Lower leg skin (tissue), 3 donors: ENCODE measurements around the gene PRR13.

Experiments used
- CTCF ChIP-seq, 3 donors: fragments of 450-650 bp; IDR thresholded peaks; one replicate each; pipeline ENCODE4 v1.5.1; 2016; ENCODE audit warnings: antibody characterized with exemption in 3 of 3, mild to moderate bottlenecking in 3 of 3, moderate library complexity in 2 of 3
- POLR2A ChIP-seq, 2 donors: fragments of 450-650 bp; IDR thresholded peaks; one replicate each; pipeline ENCODE4 v1.6.1; 2016 to 2017; ENCODE audit warnings: antibody characterized with exemption in 2 of 2, mild to moderate bottlenecking in 1 of 2, moderate library complexity in 1 of 2

DNA sequence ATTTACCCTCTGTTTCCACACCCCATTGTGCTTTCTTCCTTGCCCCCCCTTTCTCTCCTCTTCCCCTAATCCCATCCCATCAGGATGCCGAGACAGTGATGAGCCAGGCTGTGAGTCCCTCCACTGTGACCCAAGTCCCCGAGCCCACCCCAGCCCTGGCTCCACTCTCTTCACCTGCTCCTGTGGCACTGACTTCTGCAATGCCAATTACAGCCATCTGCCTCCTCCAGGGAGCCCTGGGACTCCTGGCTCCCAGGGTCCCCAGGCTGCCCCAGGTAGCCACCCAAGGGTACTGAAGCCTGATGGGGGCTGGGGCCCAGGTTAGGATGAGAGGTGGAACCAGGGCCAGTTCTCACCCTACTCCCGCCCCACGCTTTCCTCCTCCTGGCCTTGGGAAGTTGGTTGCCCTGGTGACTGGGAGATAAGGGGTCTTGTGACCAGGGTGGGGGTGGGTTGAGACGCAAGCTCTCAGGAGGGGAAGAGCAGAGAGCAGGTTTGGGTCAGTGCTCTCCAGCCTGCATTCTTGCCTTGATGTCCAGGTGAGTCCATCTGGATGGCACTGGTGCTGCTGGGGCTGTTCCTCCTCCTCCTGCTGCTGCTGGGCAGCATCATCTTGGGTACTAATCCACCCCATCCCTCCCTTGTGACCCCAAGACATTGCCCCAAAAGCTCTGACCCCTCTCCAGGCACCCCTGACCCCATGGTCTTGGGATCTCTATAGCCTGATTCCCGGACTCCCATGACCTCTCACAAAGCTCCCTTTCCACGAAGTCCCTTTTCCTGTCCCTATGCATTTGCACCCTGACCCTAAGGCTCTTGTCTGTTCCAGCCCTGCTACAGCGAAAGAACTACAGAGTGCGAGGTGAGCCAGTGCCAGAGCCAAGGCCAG, 16.7 kb upstream of the PRR13 start:
- no peak for TF ChIP-seq CTCF (IDR thresholded peaks at IDR 0.05)
- no peak for TF ChIP-seq POLR2A (IDR thresholded peaks at IDR 0.05)
